A673 (cell line): Measurements from ENCODE around the gene TECTA. TPM values are rescaled to one million over a fixed set of nuclear protein-coding genes. Genes with fewer than 3 reads are reported as not detected.
A peak's percentile ranks its signal among the peaks of the same experiment; 100 is the strongest.

Experiments
- Bru-seq: library from RNA; stranded (reverse); fragments of 400-500 nt; gene quantifications from one replicate; lab custom pipeline; 2021; lab: Mats Ljungman, UMichigan
- BruChase-seq, 2 experiments: library from RNA; stranded (reverse); fragments of 400-500 nt; gene quantifications; one replicate each; lab custom pipeline; 2021; lab: Mats Ljungman, UMichigan
- BruUV-seq: library from RNA; stranded (reverse); fragments of 400-500 nt; replicated peaks from 2 replicates; lab custom pipeline; 2021; lab: Mats Ljungman, UMichigan
- CTCF ChIA-PET: fragments of 300-600 bp; sonication (Branson Sonifier 250); formaldehyde crosslinking; loops from one replicate; lab custom pipeline; 2022; ENCODE audit warnings: antibody characterized with exemption; lab: Charles Lee
- POLR2A ChIA-PET: fragments of 300-600 bp; sonication (Branson Sonifier 250); formaldehyde crosslinking; loops from one replicate; lab custom pipeline; 2022; ENCODE audit warnings: antibody characterized with exemption; ENCODE audit not compliant: low non-redundant PET; lab: Charles Lee
- DNase-seq: peaks from one replicate; pipeline ENCODE4 v3.0.0-alpha.2; 2015; ENCODE audit warnings: low spot score
- H3K27ac ChIP-seq: fragments of 200-600 bp; sonication (generic); 2 replicates; pipeline ENCODE4 v1.5.1; 2016; ENCODE audit warnings: mixed run types, low read depth, mild to moderate bottlenecking, mixed read lengths, antibody characterized with exemption, low read length; ENCODE audit not compliant: poor library complexity, severe bottlenecking
- H3K27me3 ChIP-seq: fragments of 200-600 bp; sonication (generic); replicated peaks from 2 replicates; pipeline ENCODE4 v1.6.1; 2017; ENCODE audit warnings: mixed run types, low read depth, mild to moderate bottlenecking, mixed read lengths, antibody characterized with exemption, low read length; ENCODE audit not compliant: insufficient read depth, poor library complexity
- H3K36me3 ChIP-seq: fragments of 200-600 bp; sonication (generic); 2 replicates; pipeline ENCODE4 v1.6.1; 2016; ENCODE audit warnings: mixed run types, mild to moderate bottlenecking, mixed read lengths, antibody characterized with exemption, low read length; ENCODE audit not compliant: insufficient read depth, poor library complexity, severe bottlenecking
- H3K4me1 ChIP-seq: fragments of 200-600 bp; sonication (generic); 2 replicates; pipeline ENCODE4 v1.6.1; 2017; ENCODE audit warnings: mixed run types, mild to moderate bottlenecking, mixed read lengths, antibody characterized with exemption, low read length; ENCODE audit not compliant: insufficient read depth, poor library complexity, severe bottlenecking
- H3K4me3 ChIP-seq: fragments of 200-600 bp; sonication (generic); 2 replicates; pipeline ENCODE4 v1.5.1; 2016; ENCODE audit warnings: low read depth, mixed run types, mild to moderate bottlenecking, mixed read lengths, low read length; ENCODE audit not compliant: poor library complexity, severe bottlenecking
- H3K9me3 ChIP-seq: fragments of 200-600 bp; sonication (generic); 2 replicates; pipeline ENCODE4 v1.6.1; 2016; ENCODE audit warnings: mixed run types, low read depth, mild to moderate bottlenecking, mixed read lengths, antibody characterized with exemption, low read length; ENCODE audit not compliant: poor library complexity, severe bottlenecking
- CTCF ChIP-seq: fragments of 300-800, 200-600 bp; sonication (generic); conservative IDR thresholded peaks from 2 replicates; pipeline ENCODE4 v1.5.1; 2017; ENCODE audit warnings: low read depth, mild to moderate bottlenecking, antibody characterized with exemption, low read length, moderate library complexity, mixed read lengths
- EZH2 ChIP-seq: fragments of 200-600 bp; sonication (generic); IDR thresholded peaks from 2 replicates; pipeline ENCODE4 v1.6.1; 2017; ENCODE audit warnings: borderline replicate concordance, low read depth, mild to moderate bottlenecking, mixed read lengths, antibody characterized with exemption, low read length; ENCODE audit not compliant: poor library complexity, severe bottlenecking
- intact Hi-C: fragments of 100-400 bp; cut with micrococcal nuclease; formaldehyde crosslinking; loops from one replicate; pipeline ENCODE4 v1.10.0; 2022; ENCODE audit not compliant: unreplicated experiment
- long read RNA-seq: library from polyadenylated mRNA; stranded (forward); transcript quantifications from one replicate; pipeline ENCODE4 v2.0.0, GENCODE V29; 2022
- total RNA-seq: library from RNA; stranded (reverse); gene quantifications from 2 replicates; pipeline ENCODE4 v1.2.3, GENCODE V29; 2021

TECTA gene, protein sequence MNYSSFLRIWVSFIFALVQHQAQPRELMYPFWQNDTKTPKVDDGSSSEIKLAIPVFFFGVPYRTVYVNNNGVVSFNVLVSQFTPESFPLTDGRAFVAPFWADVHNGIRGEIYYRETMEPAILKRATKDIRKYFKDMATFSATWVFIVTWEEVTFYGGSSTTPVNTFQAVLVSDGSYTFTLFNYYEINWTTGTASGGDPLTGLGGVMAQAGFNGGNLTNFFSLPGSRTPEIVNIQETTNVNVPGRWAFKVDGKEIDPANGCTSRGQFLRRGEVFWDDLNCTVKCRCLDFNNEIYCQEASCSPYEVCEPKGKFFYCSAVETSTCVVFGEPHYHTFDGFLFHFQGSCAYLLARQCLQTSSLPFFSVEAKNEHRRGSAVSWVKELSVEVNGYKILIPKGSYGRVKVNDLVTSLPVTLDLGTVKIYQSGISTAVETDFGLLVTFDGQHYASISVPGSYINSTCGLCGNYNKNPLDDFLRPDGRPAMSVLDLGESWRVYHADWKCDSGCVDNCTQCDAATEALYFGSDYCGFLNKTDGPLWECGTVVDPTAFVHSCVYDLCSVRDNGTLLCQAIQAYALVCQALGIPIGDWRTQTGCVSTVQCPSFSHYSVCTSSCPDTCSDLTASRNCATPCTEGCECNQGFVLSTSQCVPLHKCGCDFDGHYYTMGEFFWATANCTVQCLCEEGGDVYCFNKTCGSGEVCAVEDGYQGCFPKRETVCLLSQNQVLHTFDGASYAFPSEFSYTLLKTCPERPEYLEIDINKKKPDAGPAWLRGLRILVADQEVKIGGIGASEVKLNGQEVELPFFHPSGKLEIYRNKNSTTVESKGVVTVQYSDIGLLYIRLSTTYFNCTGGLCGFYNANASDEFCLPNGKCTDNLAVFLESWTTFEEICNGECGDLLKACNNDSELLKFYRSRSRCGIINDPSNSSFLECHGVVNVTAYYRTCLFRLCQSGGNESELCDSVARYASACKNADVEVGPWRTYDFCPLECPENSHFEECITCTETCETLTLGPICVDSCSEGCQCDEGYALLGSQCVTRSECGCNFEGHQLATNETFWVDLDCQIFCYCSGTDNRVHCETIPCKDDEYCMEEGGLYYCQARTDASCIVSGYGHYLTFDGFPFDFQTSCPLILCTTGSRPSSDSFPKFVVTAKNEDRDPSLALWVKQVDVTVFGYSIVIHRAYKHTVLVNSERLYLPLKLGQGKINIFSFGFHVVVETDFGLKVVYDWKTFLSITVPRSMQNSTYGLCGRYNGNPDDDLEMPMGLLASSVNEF (N-terminal part only)
- total RNA-seq (0.19 and 0.52 TPM in 2 replicates), Bru-seq, nascent RNA (percentile 26 among the genes with signal in this experiment), BruChase-seq, experiment 1, labeled RNA remaining after a 2-hour chase (percentile 19 among the genes with signal in this experiment), BruChase-seq, experiment 2, labeled RNA remaining after a 6-hour chase (percentile 18 among the genes with signal in this experiment)
- long read RNA-seq = 0 reads

DNA sequence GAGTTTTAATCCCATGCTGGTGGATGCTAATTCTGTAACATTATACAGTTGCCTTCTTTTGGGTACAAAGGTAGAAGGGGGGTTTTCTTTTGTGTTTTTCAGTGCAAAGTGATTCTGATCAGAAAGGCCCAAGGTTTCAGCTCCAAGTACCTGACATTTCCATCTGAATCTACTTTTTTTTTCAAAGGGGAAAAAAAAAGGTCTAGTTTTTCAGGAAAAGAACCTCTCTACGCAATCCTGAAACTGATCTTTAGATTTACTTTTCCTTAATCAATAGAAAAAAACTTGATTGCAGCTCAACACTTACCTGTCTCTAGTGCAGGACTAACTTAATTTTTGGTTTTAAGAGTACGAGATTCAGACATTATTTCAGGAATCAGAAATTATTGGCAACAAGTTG is at the start of gene TECTA:
Gene TECTA, plus strand, starts transcription at position 301 of the 400 bp plus-strand sequence. CDS start 1,423 bp downstream, outside the sequence.
- ChIA-PET POLR2A (no interaction called here), CTCF (no interaction called here)
- BruUV-seq = no TSS peak

DNA sequence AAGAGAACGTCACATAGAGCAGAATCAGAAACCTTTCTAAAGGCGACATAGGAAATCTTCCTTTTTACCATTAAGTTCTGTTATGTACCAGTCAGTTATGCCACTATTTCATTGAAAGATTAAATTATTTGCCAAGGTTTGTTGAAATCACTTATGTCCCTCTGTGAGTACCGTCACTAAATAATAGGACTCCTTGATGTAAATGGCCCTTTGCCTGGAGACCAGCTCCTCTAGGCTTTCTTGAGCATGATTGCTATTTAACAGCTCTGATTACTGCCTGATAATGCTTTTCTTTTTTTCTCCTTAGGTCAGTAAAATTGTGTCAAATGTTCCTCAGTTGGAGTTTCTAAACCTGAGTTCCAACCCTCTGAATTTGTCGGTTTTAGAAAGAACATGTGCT is 47.8 kb upstream of the TECTA start:
- POLR2A ChIA-PET = no interaction called here
- TF ChIP-seq EZH2 = no peak
- TF ChIP-seq CTCF = no peak
- CTCF ChIA-PET = no interaction called here

More for the DNA sequence above, at the start of gene TECTA:
- TF ChIP-seq CTCF = no peak
- Histone ChIP-seq H3K36me3 (no peaks in the 10 kb centered on the region), H3K9me3 (no peaks in the 10 kb centered on the region), H3K4me3 (no peak within 1 kb of the TSS), H3K4me1 (no peaks in the 10 kb centered on the region), H3K27me3 (peaks cover 10% of the 10 kb centered on the region), H3K27ac (no peak within 1 kb of the TSS)
- no peak for DNase-seq
- intact Hi-C loops = loop anchor here (10.0 kb wide), 1 partner anchor 166 kb away; no protein-coding TSS in a partner anchor

DNA sequence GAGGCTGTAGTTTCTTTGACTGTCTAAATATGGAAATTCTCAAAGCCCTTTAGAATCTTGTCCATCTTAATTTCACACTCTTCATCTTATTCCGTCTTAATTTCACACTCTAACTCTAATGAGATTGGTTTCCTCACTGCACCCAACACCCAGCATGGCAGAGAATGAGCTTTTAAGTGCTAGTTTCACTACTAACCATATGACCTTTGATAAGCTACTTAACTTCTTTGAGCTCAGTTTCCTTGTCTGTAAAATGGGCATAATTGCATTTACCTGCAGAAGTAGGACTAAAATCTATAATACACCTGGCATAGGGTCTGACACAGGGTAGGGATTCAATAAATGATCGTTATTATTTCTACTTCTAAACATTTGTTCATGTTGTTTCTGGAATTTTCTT is 46.8 kb upstream of the TECTA start:
- BruUV-seq = no TSS peak
- H3K27me3 ChIP-seq = no peaks in the 10 kb centered on the region
- H3K4me1 ChIP-seq = no peaks in the 10 kb centered on the region
- peaks cover 9% of the 10 kb centered on the region for H3K36me3 ChIP-seq
- intact Hi-C loops = no loop called here
- ChIA-PET POLR2A (no interaction called here), CTCF (no interaction called here)
- no peaks in the 10 kb centered on the region for H3K9me3 ChIP-seq
- DNase-seq = no peak
- TF ChIP-seq EZH2 (no peak), CTCF (no peak)
- H3K27ac ChIP-seq = no peak overlapping the region
- no peak overlapping the region for H3K4me3 ChIP-seq

More for the DNA sequence above, 47.8 kb upstream of the TECTA start:
- BruUV-seq = no TSS peak
- H3K4me1 ChIP-seq = no peaks in the 10 kb centered on the region
- H3K27me3 ChIP-seq = no peaks in the 10 kb centered on the region
- no peak for DNase-seq
- H3K9me3 ChIP-seq = no peaks in the 10 kb centered on the region
- H3K4me3 ChIP-seq = no peak overlapping the region
- H3K36me3 ChIP-seq = peaks cover 9% of the 10 kb centered on the region
- intact Hi-C loops = no loop called here
- no peak overlapping the region for H3K27ac ChIP-seq
